Hepatocyte (in vitro differentiated cells): Measurements from ENCODE around the gene NPTX1. TPM values are rescaled to one million over a fixed set of nuclear protein-coding genes. Genes with fewer than 3 reads are reported as not detected.

Experiments
- DNase-seq: peaks from one replicate; pipeline ENCODE4 v3.0.0-alpha.2; 2016; ENCODE audit warnings: low spot score
- H2AFZ ChIP-seq: fragments of 200-600 bp; sonication (generic); 2 replicates; pipeline ENCODE4 v1.6.0; 2016; ENCODE audit warnings: antibody characterized with exemption, mild to moderate bottlenecking
- H3K27ac ChIP-seq: fragments of 200-600 bp; sonication (generic); 2 replicates; pipeline ENCODE4 v1.5.1; 2016; ENCODE audit warnings: mild to moderate bottlenecking
- H3K27me3 ChIP-seq: fragments of 200-600 bp; sonication (generic); 2 replicates; pipeline ENCODE4 v1.6.1; 2016
- H3K36me3 ChIP-seq: fragments of 200-600 bp; sonication (generic); replicated peaks from 2 replicates; pipeline ENCODE4 v1.5.1; 2016; ENCODE audit warnings: low read depth; ENCODE audit not compliant: insufficient read depth
- H3K4me1 ChIP-seq: fragments of 200-600 bp; sonication (generic); 2 replicates; pipeline ENCODE4 v1.5.1; 2016; ENCODE audit warnings: mild to moderate bottlenecking, moderate library complexity; ENCODE audit not compliant: insufficient read depth
- H3K4me2 ChIP-seq: fragments of 200-600 bp; sonication (generic); 2 replicates; pipeline ENCODE4 v1.6.0; 2016
- H3K4me3 ChIP-seq: fragments of 200-600 bp; sonication (generic); 2 replicates; pipeline ENCODE4 v1.5.1; 2016; ENCODE audit warnings: mild to moderate bottlenecking
- H3K79me2 ChIP-seq: fragments of 200-600 bp; sonication (generic); 2 replicates; pipeline ENCODE4 v1.6.0; 2017; ENCODE audit warnings: mild to moderate bottlenecking
- H3K9me2 ChIP-seq: fragments of 200-600 bp; sonication (generic); replicated peaks from 2 replicates; pipeline ENCODE4 v1.6.0; 2017; ENCODE audit warnings: mild to moderate bottlenecking; ENCODE audit not compliant: insufficient read depth
- H3K9me3 ChIP-seq: fragments of 200-600 bp; sonication (generic); 2 replicates; pipeline ENCODE4 v1.5.1; 2016; ENCODE audit warnings: low read depth, mild to moderate bottlenecking
- H4K20me1 ChIP-seq: fragments of 200-600 bp; sonication (generic); 2 replicates; pipeline ENCODE4 v1.6.0; 2016; ENCODE audit warnings: mild to moderate bottlenecking; ENCODE audit not compliant: insufficient read depth, poor library complexity, severe bottlenecking
- EZH2 ChIP-seq: fragments of 200-600 bp; sonication (generic); IDR thresholded peaks from 2 replicates; pipeline ENCODE4 v1.6.1; 2016; ENCODE audit warnings: antibody characterized with exemption, mild to moderate bottlenecking, borderline replicate concordance
- EZH2phosphoT487 ChIP-seq: fragments of 200-600 bp; sonication (generic); IDR thresholded peaks from one replicate; pipeline ENCODE4 v1.6.1; 2018; ENCODE audit warnings: antibody characterized with exemption, mild to moderate bottlenecking, low read depth, moderate library complexity; ENCODE audit not compliant: unreplicated experiment, severe bottlenecking
- WGBS: methylation state at CpG from one replicate; pipeline ENCODE4 v1.1.6; 2016; ENCODE audit warnings: low lambda C conversion rate; ENCODE audit errors: missing lambda C conversion rate; 5-methylcytosine and 5-hydroxymethylcytosine counted together
- polyA plus RNA-seq: library from polyadenylated mRNA; unstranded; fragments of >200 nt; fragmentation: Nextera tagmentation; extraction: Ambion mirVana; gene quantifications from 2 replicates; pipeline ENCODE4 v1.2.1, GENCODE V29; 2016
- total RNA-seq: library from RNA; depleted of rRNA; stranded (reverse); fragments of >200 nt; gene quantifications from 2 replicates; pipeline ENCODE4 v1.2.3, GENCODE V29; 2014
- TF ChIP-seq, protein P1 (sequence below): fragments of 200-600 bp; sonication (generic); IDR thresholded peaks from 2 replicates; pipeline ENCODE4 v1.5.1; 2016; ENCODE audit warnings: antibody characterized with exemption, mild to moderate bottlenecking; ENCODE audit not compliant: poor library complexity

Gene NPTX1
- total and polyA plus RNA-seq, 2 experiments from 2014 or later: 0.70 to 2.1 TPM

DNA sequence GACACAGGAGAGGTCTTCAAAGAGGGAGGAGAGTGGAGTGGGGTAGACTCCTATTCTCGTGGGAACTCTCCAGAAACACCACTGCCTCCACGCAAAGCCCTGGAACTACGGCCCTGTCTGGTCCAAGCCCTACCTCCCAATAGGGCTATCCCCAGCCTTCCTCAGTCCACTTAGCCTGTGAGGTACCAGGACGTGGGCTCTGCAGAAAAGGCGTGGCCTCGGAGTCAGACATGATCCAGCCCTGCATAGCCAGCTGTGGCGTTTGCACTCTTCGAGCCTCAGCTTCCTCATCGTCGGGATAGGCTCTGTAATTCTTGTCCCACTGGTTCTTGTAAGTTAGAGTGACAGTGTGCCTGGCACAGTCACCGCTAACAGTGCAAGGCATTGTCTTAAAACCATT, 47.6 kb downstream of the NPTX1 start:
- H2AFZ ChIP-seq: no peak overlapping the region
- H3K4me2 ChIP-seq: no peak overlapping the region
- no peak overlapping the region for H3K4me3 ChIP-seq
- H3K9me2 ChIP-seq: no peaks in the 10 kb centered on the region
- H3K4me1 ChIP-seq: no peaks in the 10 kb centered on the region
- no peaks in the 10 kb centered on the region for H3K27me3 ChIP-seq
- H3K36me3 ChIP-seq: no peaks in the 10 kb centered on the region
- TF ChIP-seq, protein P1, sequence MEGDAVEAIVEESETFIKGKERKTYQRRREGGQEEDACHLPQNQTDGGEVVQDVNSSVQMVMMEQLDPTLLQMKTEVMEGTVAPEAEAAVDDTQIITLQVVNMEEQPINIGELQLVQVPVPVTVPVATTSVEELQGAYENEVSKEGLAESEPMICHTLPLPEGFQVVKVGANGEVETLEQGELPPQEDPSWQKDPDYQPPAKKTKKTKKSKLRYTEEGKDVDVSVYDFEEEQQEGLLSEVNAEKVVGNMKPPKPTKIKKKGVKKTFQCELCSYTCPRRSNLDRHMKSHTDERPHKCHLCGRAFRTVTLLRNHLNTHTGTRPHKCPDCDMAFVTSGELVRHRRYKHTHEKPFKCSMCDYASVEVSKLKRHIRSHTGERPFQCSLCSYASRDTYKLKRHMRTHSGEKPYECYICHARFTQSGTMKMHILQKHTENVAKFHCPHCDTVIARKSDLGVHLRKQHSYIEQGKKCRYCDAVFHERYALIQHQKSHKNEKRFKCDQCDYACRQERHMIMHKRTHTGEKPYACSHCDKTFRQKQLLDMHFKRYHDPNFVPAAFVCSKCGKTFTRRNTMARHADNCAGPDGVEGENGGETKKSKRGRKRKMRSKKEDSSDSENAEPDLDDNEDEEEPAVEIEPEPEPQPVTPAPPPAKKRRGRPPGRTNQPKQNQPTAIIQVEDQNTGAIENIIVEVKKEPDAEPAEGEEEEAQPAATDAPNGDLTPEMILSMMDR: no peak
- no peak for TF ChIP-seq EZH2
- no peak for TF ChIP-seq EZH2phosphoT487
- H3K9me3 ChIP-seq: no peaks in the 10 kb centered on the region
- no peaks in the 10 kb centered on the region for H3K79me2 ChIP-seq
- no peak overlapping the region for H3K27ac ChIP-seq
- WGBS: 88% methylated on average over 11 of the region's 11 CpGs
- H4K20me1 ChIP-seq: no peaks in the 10 kb centered on the region
- no peak for DNase-seq

DNA sequence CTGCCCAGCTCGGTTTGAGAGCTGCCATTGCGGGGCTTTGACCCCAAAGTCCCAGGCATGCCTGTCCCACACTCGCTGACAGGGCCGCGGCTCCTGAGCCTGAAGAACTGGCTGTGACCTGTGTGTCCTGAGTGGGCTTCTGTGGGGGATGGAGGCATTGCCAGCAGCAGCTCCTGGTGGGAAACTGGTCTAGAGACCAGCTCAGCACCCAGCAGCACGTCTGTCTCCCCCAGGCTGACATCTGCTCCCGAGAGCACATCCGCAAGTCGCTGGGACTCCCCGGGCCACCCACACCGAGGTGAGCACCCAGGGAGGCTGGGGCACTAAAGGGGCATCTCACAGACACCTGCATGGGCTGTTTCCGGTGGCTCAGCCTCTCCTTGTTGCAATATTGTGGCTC, 48.0 kb downstream of the NPTX1 start:
- no peak for TF ChIP-seq EZH2
- TF ChIP-seq EZH2phosphoT487: no peak
- TF ChIP-seq, protein P1: no peak
- Histone ChIP-seq H3K4me1 (no peaks in the 10 kb centered on the region), H3K4me3 (no peak overlapping the region), H3K27ac (no peak overlapping the region), H3K4me2 (no peak overlapping the region), H3K9me2 (no peaks in the 10 kb centered on the region), H3K79me2 (no peaks in the 10 kb centered on the region), H3K36me3 (no peaks in the 10 kb centered on the region), H3K27me3 (no peaks in the 10 kb centered on the region), H4K20me1 (no peaks in the 10 kb centered on the region), H2AFZ (no peak overlapping the region), H3K9me3 (no peaks in the 10 kb centered on the region)
- DNase-seq: no peak
- WGBS: 95% methylated on average over 12 of the region's 12 CpGs

DNA sequence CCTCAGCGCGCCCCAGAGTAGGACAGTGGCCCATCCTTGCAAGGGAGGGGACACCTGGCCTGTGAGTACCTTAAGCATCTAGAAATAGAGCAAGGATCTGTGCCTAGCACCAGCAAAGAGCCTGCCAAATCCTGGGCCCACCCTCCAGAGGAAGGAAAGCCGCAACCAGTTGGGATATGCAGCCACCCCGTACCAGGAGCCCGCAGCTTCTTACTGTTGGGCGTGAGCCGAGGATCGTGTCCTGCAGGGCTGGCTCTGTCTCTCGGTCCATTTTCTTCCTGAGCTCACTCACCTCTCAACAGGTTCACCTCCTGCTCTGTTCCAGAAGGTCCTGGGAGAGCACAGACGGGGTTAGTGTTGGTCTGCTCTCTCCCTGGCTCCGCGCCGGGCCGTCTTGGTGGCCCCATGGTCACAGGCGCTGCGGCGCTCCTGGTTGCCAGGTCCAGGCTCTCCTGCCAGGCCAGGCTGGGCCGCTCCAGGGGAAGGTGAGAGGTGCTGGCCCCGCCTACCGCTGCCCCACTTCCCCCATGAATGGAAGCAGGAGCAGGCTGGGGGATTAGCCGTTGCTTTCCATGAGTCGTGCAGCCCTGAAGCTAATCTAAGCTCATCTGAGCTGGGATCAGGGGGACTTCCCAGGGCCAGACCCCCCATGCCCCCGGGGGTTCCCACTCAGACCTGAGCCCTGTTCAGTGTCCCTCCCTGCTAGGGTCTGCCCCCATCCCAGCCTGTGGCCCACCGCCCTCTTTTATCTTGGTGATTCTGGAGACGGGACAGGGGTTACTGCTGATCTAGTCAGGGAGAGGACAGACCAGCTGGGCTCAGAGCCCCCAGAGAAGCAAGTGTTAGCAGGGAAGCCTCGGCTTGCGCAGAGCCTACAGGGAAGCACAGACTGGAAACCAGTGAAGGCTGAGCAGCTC, 48.8 kb downstream of the NPTX1 start:
- DNase-seq: no peak
- Histone ChIP-seq H3K27me3 (no peaks in the 10 kb centered on the region), H3K4me1 (no peaks in the 10 kb centered on the region), H2AFZ (no peak overlapping the region), H3K9me3 (no peaks in the 10 kb centered on the region), H3K36me3 (no peaks in the 10 kb centered on the region), H4K20me1 (no peaks in the 10 kb centered on the region), H3K4me3 (no peak overlapping the region), H3K79me2 (no peaks in the 10 kb centered on the region), H3K4me2 (no peak overlapping the region), H3K9me2 (no peaks in the 10 kb centered on the region), H3K27ac (no peak overlapping the region)
- TF ChIP-seq, protein P1: no peak
- no peak for TF ChIP-seq EZH2
- TF ChIP-seq EZH2phosphoT487: no peak
- 88% methylated on average over 27 of the region's 27 CpGs for WGBS
